ENCODE results near the gene PLEKHG3. TPM values are rescaled to one million over a fixed set of nuclear protein-coding genes. Genes with fewer than 3 reads are reported as not detected.

Gene PLEKHG3
- total and polyA plus RNA-seq, 2 of the 13 experiments (the other 11 are each of a cell fraction or from before 2014, with no cell fraction given): 7.1 to 9.8 TPM

GRCh38 chr14:64704143-64704742 is at the start of gene PLEKHG3 (continued):
- TF ChIP-seq ZNF607 (CRISPR knock-in tag; IDR thresholded peaks at IDR 0.05; ENCODE audit: borderline replicate concordance): peak; percentile 31
- TF ChIP-seq FOSL2 (CRISPR knock-in tag; IDR thresholded peaks at IDR 0.05): no peak; the same call in 1 of the 2 replicates
- peak; percentile 75 for TF ChIP-seq TEAD3 (CRISPR knock-in tag; optimal IDR thresholded peaks at IDR 0.05; ENCODE audit: borderline replicate concordance)
- TF ChIP-seq, protein P1, sequence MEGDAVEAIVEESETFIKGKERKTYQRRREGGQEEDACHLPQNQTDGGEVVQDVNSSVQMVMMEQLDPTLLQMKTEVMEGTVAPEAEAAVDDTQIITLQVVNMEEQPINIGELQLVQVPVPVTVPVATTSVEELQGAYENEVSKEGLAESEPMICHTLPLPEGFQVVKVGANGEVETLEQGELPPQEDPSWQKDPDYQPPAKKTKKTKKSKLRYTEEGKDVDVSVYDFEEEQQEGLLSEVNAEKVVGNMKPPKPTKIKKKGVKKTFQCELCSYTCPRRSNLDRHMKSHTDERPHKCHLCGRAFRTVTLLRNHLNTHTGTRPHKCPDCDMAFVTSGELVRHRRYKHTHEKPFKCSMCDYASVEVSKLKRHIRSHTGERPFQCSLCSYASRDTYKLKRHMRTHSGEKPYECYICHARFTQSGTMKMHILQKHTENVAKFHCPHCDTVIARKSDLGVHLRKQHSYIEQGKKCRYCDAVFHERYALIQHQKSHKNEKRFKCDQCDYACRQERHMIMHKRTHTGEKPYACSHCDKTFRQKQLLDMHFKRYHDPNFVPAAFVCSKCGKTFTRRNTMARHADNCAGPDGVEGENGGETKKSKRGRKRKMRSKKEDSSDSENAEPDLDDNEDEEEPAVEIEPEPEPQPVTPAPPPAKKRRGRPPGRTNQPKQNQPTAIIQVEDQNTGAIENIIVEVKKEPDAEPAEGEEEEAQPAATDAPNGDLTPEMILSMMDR (CRISPR knock-in tag; IDR thresholded peaks at IDR 0.05): no peak
- TF ChIP-seq ZBTB40 (IDR thresholded peaks at IDR 0.05): no peak
- TF ChIP-seq ZBTB40 (CRISPR knock-in tag; IDR thresholded peaks at IDR 0.05): peak; percentile 52; the same call in 1 of the 2 replicates
- TF ChIP-seq ZNF468 (CRISPR knock-in tag; IDR thresholded peaks at IDR 0.05): no peak
- no peak for TF ChIP-seq FIP1L1 (IDR thresholded peaks at IDR 0.05; ENCODE audit: borderline replicate concordance, insufficient read depth, low read depth, low read length)
- peak; percentile 76 for TF ChIP-seq BCL6 (CRISPR knock-in tag; IDR thresholded peaks at IDR 0.05)
- TF ChIP-seq ZNF639 (CRISPR knock-in tag; conservative IDR thresholded peaks at IDR 0.05): peak; percentile 80; the same call in 1 of the 2 replicates
- TF ChIP-seq, protein P2, sequence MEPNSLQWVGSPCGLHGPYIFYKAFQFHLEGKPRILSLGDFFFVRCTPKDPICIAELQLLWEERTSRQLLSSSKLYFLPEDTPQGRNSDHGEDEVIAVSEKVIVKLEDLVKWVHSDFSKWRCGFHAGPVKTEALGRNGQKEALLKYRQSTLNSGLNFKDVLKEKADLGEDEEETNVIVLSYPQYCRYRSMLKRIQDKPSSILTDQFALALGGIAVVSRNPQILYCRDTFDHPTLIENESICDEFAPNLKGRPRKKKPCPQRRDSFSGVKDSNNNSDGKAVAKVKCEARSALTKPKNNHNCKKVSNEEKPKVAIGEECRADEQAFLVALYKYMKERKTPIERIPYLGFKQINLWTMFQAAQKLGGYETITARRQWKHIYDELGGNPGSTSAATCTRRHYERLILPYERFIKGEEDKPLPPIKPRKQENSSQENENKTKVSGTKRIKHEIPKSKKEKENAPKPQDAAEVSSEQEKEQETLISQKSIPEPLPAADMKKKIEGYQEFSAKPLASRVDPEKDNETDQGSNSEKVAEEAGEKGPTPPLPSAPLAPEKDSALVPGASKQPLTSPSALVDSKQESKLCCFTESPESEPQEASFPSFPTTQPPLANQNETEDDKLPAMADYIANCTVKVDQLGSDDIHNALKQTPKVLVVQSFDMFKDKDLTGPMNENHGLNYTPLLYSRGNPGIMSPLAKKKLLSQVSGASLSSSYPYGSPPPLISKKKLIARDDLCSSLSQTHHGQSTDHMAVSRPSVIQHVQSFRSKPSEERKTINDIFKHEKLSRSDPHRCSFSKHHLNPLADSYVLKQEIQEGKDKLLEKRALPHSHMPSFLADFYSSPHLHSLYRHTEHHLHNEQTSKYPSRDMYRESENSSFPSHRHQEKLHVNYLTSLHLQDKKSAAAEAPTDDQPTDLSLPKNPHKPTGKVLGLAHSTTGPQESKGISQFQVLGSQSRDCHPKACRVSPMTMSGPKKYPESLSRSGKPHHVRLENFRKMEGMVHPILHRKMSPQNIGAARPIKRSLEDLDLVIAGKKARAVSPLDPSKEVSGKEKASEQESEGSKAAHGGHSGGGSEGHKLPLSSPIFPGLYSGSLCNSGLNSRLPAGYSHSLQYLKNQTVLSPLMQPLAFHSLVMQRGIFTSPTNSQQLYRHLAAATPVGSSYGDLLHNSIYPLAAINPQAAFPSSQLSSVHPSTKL (CRISPR knock-in tag; IDR thresholded peaks at IDR 0.05): 0 out of 2 replicates have a peak, but pooled peaks have one; percentile 25
- no peak for TF ChIP-seq TEAD2 (CRISPR knock-in tag; IDR thresholded peaks at IDR 0.05)
